Stimulated activated CD4-positive, alpha-beta T cell treated with anti-CD3 and anti-CD28 coated beads, Interleukin-1b, Interleukin-23, amount 100 ng/mL, for 48 hours (primary cell): ENCODE data around the gene ANAPC1.
"Not testable (repeated sequence)": the region's sequence is repeated elsewhere in the genome, so short reads cannot be mapped to it uniquely, and the experiment has no call there.

ENCODE experiments used
- DNase-seq: peaks from one replicate; pipeline ENCODE4 v3.0.0-alpha.2; 2020

ANAPC1 gene, protein sequence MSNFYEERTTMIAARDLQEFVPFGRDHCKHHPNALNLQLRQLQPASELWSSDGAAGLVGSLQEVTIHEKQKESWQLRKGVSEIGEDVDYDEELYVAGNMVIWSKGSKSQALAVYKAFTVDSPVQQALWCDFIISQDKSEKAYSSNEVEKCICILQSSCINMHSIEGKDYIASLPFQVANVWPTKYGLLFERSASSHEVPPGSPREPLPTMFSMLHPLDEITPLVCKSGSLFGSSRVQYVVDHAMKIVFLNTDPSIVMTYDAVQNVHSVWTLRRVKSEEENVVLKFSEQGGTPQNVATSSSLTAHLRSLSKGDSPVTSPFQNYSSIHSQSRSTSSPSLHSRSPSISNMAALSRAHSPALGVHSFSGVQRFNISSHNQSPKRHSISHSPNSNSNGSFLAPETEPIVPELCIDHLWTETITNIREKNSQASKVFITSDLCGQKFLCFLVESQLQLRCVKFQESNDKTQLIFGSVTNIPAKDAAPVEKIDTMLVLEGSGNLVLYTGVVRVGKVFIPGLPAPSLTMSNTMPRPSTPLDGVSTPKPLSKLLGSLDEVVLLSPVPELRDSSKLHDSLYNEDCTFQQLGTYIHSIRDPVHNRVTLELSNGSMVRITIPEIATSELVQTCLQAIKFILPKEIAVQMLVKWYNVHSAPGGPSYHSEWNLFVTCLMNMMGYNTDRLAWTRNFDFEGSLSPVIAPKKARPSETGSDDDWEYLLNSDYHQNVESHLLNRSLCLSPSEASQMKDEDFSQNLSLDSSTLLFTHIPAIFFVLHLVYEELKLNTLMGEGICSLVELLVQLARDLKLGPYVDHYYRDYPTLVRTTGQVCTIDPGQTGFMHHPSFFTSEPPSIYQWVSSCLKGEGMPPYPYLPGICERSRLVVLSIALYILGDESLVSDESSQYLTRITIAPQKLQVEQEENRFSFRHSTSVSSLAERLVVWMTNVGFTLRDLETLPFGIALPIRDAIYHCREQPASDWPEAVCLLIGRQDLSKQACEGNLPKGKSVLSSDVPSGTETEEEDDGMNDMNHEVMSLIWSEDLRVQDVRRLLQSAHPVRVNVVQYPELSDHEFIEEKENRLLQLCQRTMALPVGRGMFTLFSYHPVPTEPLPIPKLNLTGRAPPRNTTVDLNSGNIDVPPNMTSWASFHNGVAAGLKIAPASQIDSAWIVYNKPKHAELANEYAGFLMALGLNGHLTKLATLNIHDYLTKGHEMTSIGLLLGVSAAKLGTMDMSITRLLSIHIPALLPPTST (N-terminal part only)

DNA sequence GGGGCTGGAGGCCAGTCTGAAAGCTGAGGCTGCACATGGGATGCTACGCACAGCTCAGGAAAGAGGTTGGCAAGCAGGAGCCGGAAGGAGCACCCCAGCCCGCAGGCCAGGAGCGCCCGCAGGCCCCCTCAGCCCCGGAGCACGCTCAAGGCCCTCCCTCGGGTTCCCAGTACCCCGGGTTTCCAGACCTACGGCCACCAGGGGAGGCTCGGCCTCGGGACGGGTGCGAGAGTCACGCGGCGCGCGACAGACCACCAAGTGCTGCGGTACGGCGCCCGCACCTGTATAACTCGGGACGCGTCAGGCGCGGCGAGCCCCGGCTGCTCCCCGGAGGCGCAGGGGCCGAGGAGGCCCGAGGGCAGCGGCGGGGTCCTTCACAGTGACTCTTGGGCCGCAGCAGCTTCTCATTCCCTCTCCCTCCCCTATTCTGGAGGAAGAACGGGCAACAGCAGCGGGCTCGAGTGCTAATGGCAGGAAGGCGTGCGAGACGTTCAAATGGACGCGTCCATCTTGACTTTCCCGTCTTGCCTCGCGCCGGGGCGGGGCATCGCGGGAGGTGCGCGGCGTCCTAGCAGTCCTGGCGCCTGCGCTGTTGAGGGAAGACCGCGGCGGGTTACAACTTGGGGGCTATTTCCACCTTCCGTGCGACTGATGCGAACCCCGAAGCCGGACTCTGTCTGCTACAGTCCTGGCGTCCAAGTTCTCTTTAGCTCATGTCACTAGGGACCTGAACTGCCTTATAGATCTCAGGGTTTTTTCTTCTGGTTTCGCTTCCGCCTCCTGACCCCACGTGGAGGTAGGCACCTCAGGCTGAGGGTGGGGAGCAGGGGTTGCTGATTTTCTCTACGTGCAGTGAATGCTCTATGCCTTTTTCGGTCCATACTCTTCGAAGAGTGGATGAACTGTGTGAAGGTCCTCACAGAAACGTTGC is at the start of gene ANAPC1:
ANAPC1 (minus strand) TSS at position 533 of the 931 bp plus-strand sequence. CDS start 3,368 bp downstream, outside the sequence.
- peak; percentile 88 for DNase-seq

DNA sequence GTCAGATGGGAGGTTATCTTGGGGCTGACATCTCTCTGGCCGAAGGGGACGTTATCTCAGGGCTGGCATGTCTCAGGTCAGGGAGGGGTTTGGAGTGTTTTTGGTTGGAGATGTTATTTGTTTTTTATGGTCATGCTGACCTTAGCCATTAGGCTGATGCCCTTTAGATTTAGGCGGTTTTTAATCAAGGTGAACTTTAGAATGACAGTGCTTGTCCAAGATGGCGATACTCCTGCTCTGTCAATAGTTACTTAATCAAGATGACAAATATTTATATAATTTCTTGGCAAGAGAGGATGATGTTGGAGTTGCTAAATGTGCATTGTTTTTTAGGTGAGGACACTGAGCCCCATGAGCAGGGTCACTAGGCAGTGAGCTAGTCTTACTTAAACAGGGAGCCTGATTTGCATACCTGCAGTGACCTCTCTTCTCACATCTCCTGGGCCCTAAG is 48.9 kb upstream of the ANAPC1 start:
- DNase-seq = no peak

GRCh38 chr2:111930875-111931274 is 46.9 kb upstream of the ANAPC1 start:
- peak; percentile 25 for DNase-seq

DNA sequence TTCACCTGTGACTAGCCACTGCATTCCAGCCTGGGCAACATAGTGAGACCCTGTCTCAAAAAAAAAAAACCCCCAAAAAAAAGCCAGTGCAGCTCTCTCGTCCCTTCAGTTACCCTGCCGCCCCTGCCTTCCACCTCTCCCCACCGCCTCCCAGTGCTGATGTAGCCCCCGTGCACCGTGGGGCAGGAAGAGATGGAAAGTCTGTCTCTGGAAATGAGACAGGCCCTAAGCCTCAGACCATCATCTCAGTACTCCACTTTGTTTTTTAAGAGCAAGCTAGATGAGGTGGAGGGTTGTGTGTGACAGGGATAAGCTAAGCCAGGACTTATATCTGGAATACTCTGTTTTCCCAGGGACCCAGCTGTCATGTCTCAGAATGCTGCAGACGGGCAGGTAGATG is 46.4 kb upstream of the ANAPC1 start:
- no peak for DNase-seq

DNA sequence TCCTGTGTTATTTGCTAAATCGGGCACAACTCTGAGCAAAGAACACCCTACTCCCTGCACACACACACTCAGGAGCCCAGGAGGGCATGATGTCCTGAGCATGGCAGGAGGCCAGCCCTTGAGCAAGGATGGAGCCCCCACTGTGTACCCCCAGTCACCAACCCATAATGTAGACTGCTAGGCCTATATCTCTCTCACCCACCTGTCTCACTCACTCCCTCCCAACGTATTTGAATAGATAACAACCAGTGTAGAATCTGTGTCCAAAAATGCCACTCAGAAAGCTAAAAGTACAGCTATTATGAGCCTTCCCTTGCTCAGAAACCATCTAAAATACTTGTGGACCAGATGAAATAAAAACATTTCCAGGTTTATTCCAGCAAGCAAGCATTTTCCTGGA is 43.7 kb upstream of the ANAPC1 start:
- DNase-seq = no peak

- no peak for DNase-seq
Observed at GRCh38 chr2:111924617-111925107, 40.7 kb upstream of the ANAPC1 start.

DNA sequence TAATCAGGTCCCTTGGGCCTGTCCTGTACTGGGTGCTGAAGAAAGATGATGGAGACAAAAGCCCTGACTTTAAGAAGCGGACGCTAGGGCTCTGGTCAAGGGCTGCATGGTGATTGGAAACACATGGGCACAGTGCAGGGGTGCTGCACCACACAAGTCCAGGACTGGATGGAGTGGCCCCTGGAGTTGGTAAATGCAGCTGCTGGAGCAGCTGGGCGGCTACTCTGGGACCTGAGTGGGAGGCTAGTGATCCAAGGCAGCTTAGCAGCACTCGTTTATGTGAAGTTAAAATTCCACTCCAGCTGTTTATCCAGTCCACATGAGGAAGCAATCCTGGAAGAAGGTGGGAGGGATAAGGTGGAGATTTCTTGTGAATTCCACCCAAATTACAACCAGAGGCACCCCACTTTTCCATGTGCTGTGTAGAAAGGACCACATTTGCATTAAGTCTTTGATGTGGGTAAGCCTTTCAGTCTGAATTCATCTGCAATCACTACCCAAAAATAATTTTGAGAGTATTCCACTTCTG is 39.3 kb upstream of the ANAPC1 start:
- no peak for DNase-seq

DNA sequence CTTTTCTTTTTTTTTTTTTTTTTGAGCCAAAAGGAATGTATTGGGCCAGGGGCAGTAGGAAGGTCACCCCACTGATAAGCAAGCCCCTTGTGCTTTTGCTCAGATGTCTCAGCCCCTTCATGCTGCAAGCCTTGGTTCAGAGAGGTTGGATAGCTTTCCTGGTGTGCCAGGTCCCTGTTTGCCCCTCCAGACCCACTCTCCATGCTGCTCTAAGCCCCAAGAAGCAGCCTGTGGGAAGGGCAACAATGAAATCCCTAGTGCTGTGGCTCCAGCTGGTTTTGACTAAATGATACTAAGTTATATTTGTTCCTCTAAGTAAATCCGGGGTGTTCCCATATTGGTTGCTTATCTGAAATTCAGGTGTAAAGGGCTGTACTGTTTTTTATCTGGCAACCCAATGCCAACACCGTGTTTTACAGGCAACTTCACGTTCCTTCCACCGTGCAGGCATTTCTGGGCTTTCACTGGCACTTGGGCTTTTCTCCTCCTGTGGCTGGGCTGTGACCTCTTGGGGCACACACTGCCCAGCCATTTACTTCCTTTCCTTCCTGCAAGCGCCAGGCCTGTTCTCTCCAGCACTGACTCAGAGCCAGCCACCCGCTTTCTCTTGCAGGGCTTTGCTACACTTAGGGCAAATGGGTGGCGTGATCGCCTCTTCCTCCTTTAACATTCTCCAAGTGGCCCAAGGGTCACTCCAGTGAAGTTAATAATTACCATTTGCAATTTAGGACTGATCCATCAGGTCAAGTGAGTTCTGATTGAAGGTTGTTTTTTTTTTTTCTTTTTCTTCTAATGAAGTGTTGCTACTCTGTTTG is 36.0 kb upstream of the ANAPC1 start:
- no peak for DNase-seq

- DNase-seq = no peak
Observed at GRCh38 chr2:111919365-111919764, 35.4 kb upstream of the ANAPC1 start.

DNA sequence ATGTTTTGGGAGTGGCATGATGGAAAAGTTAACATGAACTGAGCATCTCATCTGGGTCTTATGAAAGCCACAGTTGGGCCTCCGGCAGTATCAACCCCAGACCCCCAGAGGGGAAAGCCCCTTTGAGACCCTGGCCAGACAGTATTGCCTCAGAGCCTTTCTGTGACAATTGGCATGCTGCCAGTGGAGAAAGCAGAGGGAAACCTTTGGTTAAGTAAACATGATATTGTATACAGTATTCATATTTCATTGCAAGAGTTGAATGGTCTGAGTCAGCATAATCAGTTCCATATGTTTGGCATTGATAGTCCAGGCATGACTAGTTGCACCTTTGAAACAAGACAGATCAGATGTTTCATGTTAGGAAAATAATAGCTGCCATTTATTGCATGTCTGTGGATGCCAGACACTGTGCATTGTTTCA is 34.4 kb upstream of the ANAPC1 start:
- no peak for DNase-seq

GRCh38 chr2:111917106-111917505 is 33.1 kb upstream of the ANAPC1 start:
- no peak for DNase-seq

- DNase-seq = no peak
Observed at GRCh38 chr2:111912547-111912946, 28.6 kb upstream of the ANAPC1 start.

- not testable (repeated sequence) for DNase-seq
Observed at GRCh38 chr2:111911295-111911977, 27.4 kb upstream of the ANAPC1 start.

DNA sequence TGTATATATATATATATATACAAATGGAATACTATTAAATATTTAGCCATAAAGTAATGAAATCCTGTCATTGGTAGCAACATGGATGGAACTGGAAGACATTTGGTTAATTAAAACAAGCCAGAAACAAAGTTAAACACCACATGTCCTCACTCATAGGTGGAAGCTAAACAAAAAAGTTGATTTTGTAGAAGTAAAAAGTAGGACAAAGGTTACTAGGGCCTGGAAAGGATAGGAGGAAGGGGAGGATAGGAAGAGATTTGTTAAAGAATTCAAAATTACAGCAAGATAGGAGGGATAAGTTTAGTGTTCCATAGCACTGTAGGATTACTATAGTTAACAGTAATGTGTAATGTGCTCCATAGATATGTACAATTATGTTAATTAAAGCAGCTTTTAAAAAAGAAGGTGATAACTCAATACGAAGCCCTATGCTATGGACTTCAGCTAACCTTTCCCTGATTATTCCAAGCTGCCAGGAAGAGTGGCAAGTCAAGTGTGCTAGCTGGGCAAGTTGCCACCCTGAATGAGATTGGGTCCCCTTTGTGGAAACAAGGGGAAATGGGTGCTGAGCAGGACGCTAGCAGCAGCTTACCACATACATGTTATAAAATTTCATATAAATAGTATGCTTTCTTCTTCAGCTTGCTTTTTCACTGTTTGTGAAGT is 26.8 kb upstream of the ANAPC1 start:
- no peak for DNase-seq

GRCh38 chr2:111909997-111910396 is 26.0 kb upstream of the ANAPC1 start:
- DNase-seq = not testable (repeated sequence)

- no peak for DNase-seq
Observed at GRCh38 chr2:111909079-111909478, 25.1 kb upstream of the ANAPC1 start.

DNA sequence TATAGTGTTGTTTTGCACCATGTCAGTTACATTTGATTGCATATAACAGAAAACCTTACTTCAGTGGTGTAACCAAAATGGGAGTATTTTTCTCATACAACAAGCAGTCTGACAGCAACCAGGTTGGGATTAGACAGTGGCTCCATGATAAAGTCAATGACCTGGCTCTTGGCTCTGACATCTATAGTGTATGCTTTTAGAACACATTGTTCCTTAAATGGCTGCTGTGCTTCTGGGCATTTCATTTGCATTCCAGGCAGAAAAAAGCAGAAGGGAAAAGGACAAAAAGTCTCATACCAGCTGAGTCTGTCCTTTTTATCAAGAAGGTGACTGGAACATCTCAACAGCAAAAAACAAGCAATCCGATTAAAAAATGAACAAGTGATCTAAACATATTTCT is 24.6 kb upstream of the ANAPC1 start:
- DNase-seq = no peak

- DNase-seq = no peak
Observed at GRCh38 chr2:111905990-111906735, 22.2 kb upstream of the ANAPC1 start.
